Activated CD4-positive, alpha-beta T cell treated with anti-CD3 and anti-CD28 coated beads, Interleukin-2, amount 10 ng/mL, durations not matched to agents 24 days and 14 days (primary cell): ENCODE results near the gene CERCAM. TPM values are rescaled to one million over a fixed set of nuclear protein-coding genes. Genes with fewer than 3 reads are reported as not detected.

ENCODE experiments used
- DNase-seq: peaks from one replicate; pipeline ENCODE4 v3.0.0; 2022
- H3K27ac Mint-ChIP-seq: one replicate; pipeline ENCODE4 v1.8.0; 2022; ENCODE audit warnings: mild to moderate bottlenecking, mixed read lengths
- H3K27me3 Mint-ChIP-seq: one replicate; pipeline ENCODE4 v1.8.0; 2022; ENCODE audit warnings: mixed read lengths
- H3K36me3 Mint-ChIP-seq: one replicate; pipeline ENCODE4 v1.8.0; 2022; ENCODE audit warnings: low read depth, mild to moderate bottlenecking, mixed read lengths
- H3K4me1 Mint-ChIP-seq: one replicate; pipeline ENCODE4 v1.8.0; 2021; ENCODE audit warnings: mixed read lengths
- H3K4me3 Mint-ChIP-seq: one replicate; pipeline ENCODE4 v1.8.0; 2022; ENCODE audit warnings: mild to moderate bottlenecking, moderate library complexity, mixed read lengths
- H3K9me3 Mint-ChIP-seq: one replicate; pipeline ENCODE4 v1.8.0; 2021; ENCODE audit warnings: mixed read lengths
- intact Hi-C: fragments of 100-400 bp; cut with micrococcal nuclease; formaldehyde crosslinking; loops from one replicate; pipeline ENCODE4 v1.15.1; 2023
- total RNA-seq: library from RNA; stranded (reverse); gene quantifications from 2 replicates; pipeline ENCODE4 v1.2.3, GENCODE V29; 2022

CERCAM gene
- total RNA-seq, 1 donor from 2014 or later = 1.6 TPM

DNA sequence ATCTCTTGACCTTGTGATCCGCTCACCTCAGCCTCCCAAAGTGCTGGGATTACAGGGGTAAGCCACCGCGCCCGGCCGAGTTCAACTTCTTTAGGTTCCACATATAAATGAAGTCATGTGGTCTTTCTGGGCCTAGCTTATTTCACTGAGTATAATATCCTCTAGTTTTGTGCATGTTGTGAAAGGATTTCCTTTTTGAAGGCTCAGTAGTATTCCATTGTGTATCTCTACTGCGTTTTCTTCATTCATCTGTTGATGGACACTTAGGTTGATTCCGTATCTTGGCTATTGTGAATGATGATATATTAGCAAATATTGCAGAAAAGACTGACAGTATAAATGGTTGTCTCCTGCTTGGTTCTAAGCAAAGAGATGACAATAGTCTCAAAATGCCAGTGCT, 55.2 kb downstream of the CERCAM start:
- intact Hi-C loops = no loop called here
- no peak for DNase-seq
- Mint-ChIP-seq H3K4me1 (no peaks in the 10 kb centered on the region), H3K4me3 (no peak overlapping the region), H3K9me3 (no peaks in the 10 kb centered on the region), H3K27me3 (no peaks in the 10 kb centered on the region), H3K36me3 (peaks cover 39% of the 10 kb centered on the region), H3K27ac (no peak overlapping the region)

GRCh38 chr9:128479262-128479661, 58.6 kb downstream of the CERCAM start:
- no peak for DNase-seq
- Mint-ChIP-seq H3K27me3 (no peaks in the 10 kb centered on the region), H3K4me3 (no peak overlapping the region), H3K27ac (no peak overlapping the region), H3K36me3 (peaks cover 50% of the 10 kb centered on the region), H3K9me3 (no peaks in the 10 kb centered on the region), H3K4me1 (no peaks in the 10 kb centered on the region)
- intact Hi-C loops = no loop called here

- no peak for DNase-seq
- Mint-ChIP-seq H3K9me3 (no peaks in the 10 kb centered on the region), H3K36me3 (peaks cover 52% of the 10 kb centered on the region), H3K27me3 (no peaks in the 10 kb centered on the region), H3K4me1 (no peaks in the 10 kb centered on the region), H3K4me3 (no peak overlapping the region), H3K27ac (no peak overlapping the region)
- intact Hi-C loops = no loop called here
Measured at GRCh38 chr9:128481561-128481960, 60.9 kb downstream of the CERCAM start.

GRCh38 chr9:128482186-128482585, 61.5 kb downstream of the CERCAM start:
- DNase-seq = no peak
- H3K27me3 Mint-ChIP-seq = no peaks in the 10 kb centered on the region
- no peaks in the 10 kb centered on the region for H3K9me3 Mint-ChIP-seq
- peaks cover 58% of the 10 kb centered on the region for H3K36me3 Mint-ChIP-seq
- H3K4me1 Mint-ChIP-seq = no peaks in the 10 kb centered on the region
- H3K4me3 Mint-ChIP-seq = no peak overlapping the region
- H3K27ac Mint-ChIP-seq = no peak overlapping the region
- intact Hi-C loops = no loop called here

- Mint-ChIP-seq H3K9me3 (no peaks in the 10 kb centered on the region), H3K27ac (no peak overlapping the region), H3K36me3 (peaks cover 66% of the 10 kb centered on the region), H3K4me1 (no peaks in the 10 kb centered on the region), H3K27me3 (no peaks in the 10 kb centered on the region), H3K4me3 (no peak overlapping the region)
- no peak for DNase-seq
- intact Hi-C loops = no loop called here
Measured at GRCh38 chr9:128484686-128485413, 64.2 kb downstream of the CERCAM start.

DNA sequence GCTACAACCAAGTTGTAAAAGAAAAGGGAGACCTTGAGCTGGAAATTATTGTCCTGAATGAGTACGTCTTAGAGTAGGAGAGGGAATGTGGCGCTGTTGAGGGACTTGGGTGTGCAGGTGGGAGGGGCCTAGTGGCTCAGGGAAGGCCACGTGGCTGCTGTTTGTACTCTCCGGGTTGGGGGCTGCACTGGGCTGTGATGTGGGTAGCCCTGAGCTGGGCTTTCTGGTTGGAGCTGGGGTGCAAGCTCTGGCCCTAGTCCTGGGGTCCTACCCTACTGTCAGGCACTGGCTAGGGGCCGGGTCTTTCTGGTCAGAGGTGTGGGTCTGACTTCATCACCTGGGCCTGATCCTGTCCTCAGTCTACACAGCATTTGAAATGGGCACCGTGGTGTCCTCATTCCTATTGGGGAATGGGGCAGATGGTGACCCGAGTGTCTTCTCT, 64.8 kb downstream of the CERCAM start:
- H3K4me1 Mint-ChIP-seq = no peaks in the 10 kb centered on the region
- H3K4me3 Mint-ChIP-seq = no peak overlapping the region
- intact Hi-C loops = no loop called here
- H3K27ac Mint-ChIP-seq = no peak overlapping the region
- no peaks in the 10 kb centered on the region for H3K27me3 Mint-ChIP-seq
- H3K9me3 Mint-ChIP-seq = no peaks in the 10 kb centered on the region
- peaks cover 69% of the 10 kb centered on the region for H3K36me3 Mint-ChIP-seq
- no peak for DNase-seq

GRCh38 chr9:128486201-128486600, 65.5 kb downstream of the CERCAM start:
- H3K36me3 Mint-ChIP-seq = peaks cover 68% of the 10 kb centered on the region
- H3K27me3 Mint-ChIP-seq = no peaks in the 10 kb centered on the region
- H3K27ac Mint-ChIP-seq = no peak overlapping the region
- no peak overlapping the region for H3K4me3 Mint-ChIP-seq
- no peaks in the 10 kb centered on the region for H3K9me3 Mint-ChIP-seq
- intact Hi-C loops = no loop called here
- DNase-seq = no peak
- H3K4me1 Mint-ChIP-seq = no peaks in the 10 kb centered on the region

Other genes starting within 250 kb of the CERCAM start
- gene CIZ1, start 229.3 kb upstream of the CERCAM start, total RNA-seq = 142 and 143 TPM in 2 replicates
- 0.95 and 1.5 TPM in 2 replicates for gene DNM1, start 217.5 kb upstream of the CERCAM start, total RNA-seq
- gene GOLGA2, start 144.8 kb upstream of the CERCAM start, total RNA-seq = 44.1 and 50.4 TPM in 2 replicates
- 13.6 and 14.3 TPM in 2 replicates for gene SWI5, start 144.6 kb upstream of the CERCAM start, total RNA-seq
- gene TRUB2, start 98.4 kb upstream of the CERCAM start, total RNA-seq = 40.4 and 43.0 TPM in 2 replicates
- gene COQ4, start 98.0 kb upstream of the CERCAM start, total RNA-seq = 60.7 and 61.4 TPM in 2 replicates
- 37.0 and 37.9 TPM in 2 replicates for gene SLC27A4, start 80.3 kb upstream of the CERCAM start, total RNA-seq
- gene URM1, start 49.5 kb upstream of the CERCAM start, total RNA-seq = 87.2 and 98.3 TPM in 2 replicates
- 60.8 and 64.8 TPM in 2 replicates for gene ODF2, start 35.1 kb downstream of the CERCAM start, total RNA-seq
- gene GLE1, start 83.9 kb downstream of the CERCAM start, total RNA-seq = 53.3 and 54.1 TPM in 2 replicates
- gene SPTAN1, start 131.7 kb downstream of the CERCAM start, total RNA-seq = 240 and 249 TPM in 2 replicates
- 47.4 and 47.7 TPM in 2 replicates for gene DYNC2I2, start 236.0 kb downstream of the CERCAM start, total RNA-seq